A549 (cell line): ENCODE data around the gene RHO. TPM values are rescaled to one million over a fixed set of nuclear protein-coding genes. Genes with fewer than 3 reads are reported as not detected.

Experiments
- ATAC-seq, 2 experiments: fragments of 200-7000 bp in 1 of 2; fragments of >200 bp in 1 of 2; cut with Nextera tagmentation in 1 of 2; cut with Tn5 transposase in 1 of 2; 3 replicates each; pipeline versions ENCODE4 v1.8.0 to v1.9.1; 2018 to 2020; ENCODE audit warnings: mild to moderate bottlenecking in 1 of 2, moderate library complexity in 1 of 2
- CTCF ChIA-PET: fragments of 300-600 bp; sonication (Branson Sonifier 250); formaldehyde crosslinking; extraction: SDS; loops from one replicate; lab custom pipeline; 2021; ENCODE audit warnings: antibody characterized with exemption, inconsistent platforms; lab: Yijun Ruan, JAX
- POLR2A ChIA-PET: fragments of 350-600 bp; formaldehyde crosslinking; extraction: SDS; loops from one replicate; lab custom pipeline; 2021; ENCODE audit warnings: antibody characterized with exemption, inconsistent platforms; lab: Yijun Ruan, JAX
- DNase-seq, 2 experiments: peaks; one replicate each; pipeline versions ENCODE4 v3.0.0 to v3.0.0-alpha.2; 2011 to 2016; ENCODE audit warnings: low read depth in 1 of 2, low spot score in 1 of 2
- FAIRE-seq: peaks from 2 replicates; lab custom pipeline; 2011; peaks lifted over from hg19 to GRCh38; lab: Jason Lieb, UNC
- H3K27ac ChIP-seq, 2 experiments: fragments of >200 bp; sonication (Bioruptor Twin); formaldehyde crosslinking; 3 replicates each; pipeline ENCODE4 v1.5.1; 2016 to 2017
- H3K4me1 ChIP-seq: fragments of >200 bp; sonication (Bioruptor Twin); formaldehyde crosslinking; 3 replicates; pipeline ENCODE4 v1.6.1; 2016
- H3K4me2 ChIP-seq: fragments of >200 bp; sonication (Bioruptor Twin); formaldehyde crosslinking; 3 replicates; pipeline ENCODE4 v1.6.1; 2016
- H3K4me3 ChIP-seq: fragments of >200 bp; sonication (Bioruptor Twin); formaldehyde crosslinking; 3 replicates; pipeline ENCODE4 v1.5.1; 2016
- H3K9me3 ChIP-seq: fragments of >200 bp; sonication (Bioruptor Twin); formaldehyde crosslinking; 3 replicates; pipeline ENCODE4 v1.6.1; 2016
- CEBPB ChIP-seq, 2 experiments: fragments of >200 bp in 1 of 2; sonication (Bioruptor Twin) in 1 of 2; formaldehyde crosslinking in 1 of 2; IDR thresholded peaks; 2 replicates each; pipeline ENCODE4 v1.6.1; 2012 to 2016
- CHD2 ChIP-seq: fragments of 150-350 bp; IDR thresholded peaks from 2 replicates; pipeline ENCODE4 v1.6.1; 2014; ENCODE audit warnings: low read length; ENCODE audit not compliant: partially characterized antibody
- EP300 ChIP-seq, 2 experiments: fragments of >200 bp; sonication (Bioruptor Twin); formaldehyde crosslinking; IDR thresholded peaks; 2 replicates in 1 of 2; 3 replicates in 1 of 2; pipeline ENCODE4 v1.6.1; 2016 to 2017
- ESRRA ChIP-seq: fragments of 150-350 bp; IDR thresholded peaks from 2 replicates; pipeline ENCODE4 v1.6.1; 2014; ENCODE audit warnings: mild to moderate bottlenecking, low read length, borderline replicate concordance
- FOSB ChIP-seq: fragments of 250-450 bp; sonication (Bioruptor Pico); IDR thresholded peaks from 2 replicates; pipeline ENCODE4 v1.5.0; 2020; ENCODE audit warnings: mild to moderate bottlenecking, moderate library complexity
- FOSL2 ChIP-seq, 2 experiments: fragments of 450-650 bp in 1 of 2; fragments of >200 bp in 1 of 2; sonication (Bioruptor Twin) in 1 of 2; formaldehyde crosslinking; IDR thresholded peaks; 2 replicates each; pipeline versions ENCODE4 v1.5.0 to v1.6.1; 2016 to 2020; ENCODE audit warnings: mild to moderate bottlenecking in 1 of 2, moderate library complexity in 1 of 2
- FOXS1 ChIP-seq: fragments of 250-450 bp; sonication (Bioruptor Pico); IDR thresholded peaks from 2 replicates; pipeline ENCODE4 v1.5.0; 2020; ENCODE audit warnings: mild to moderate bottlenecking, moderate library complexity
- HMGXB4 ChIP-seq: fragments of 250-450 bp; sonication (Bioruptor Pico); IDR thresholded peaks from 2 replicates; pipeline ENCODE4 v1.5.0; 2021; ENCODE audit warnings: mild to moderate bottlenecking, moderate library complexity, borderline replicate concordance
- HOXB13 ChIP-seq: fragments of 250-450 bp; sonication (Bioruptor Pico); IDR thresholded peaks from 2 replicates; pipeline ENCODE4 v1.5.0; 2020; ENCODE audit warnings: low read depth, mild to moderate bottlenecking, moderate library complexity
- JUN ChIP-seq, 2 experiments: fragments of >200 bp; sonication (Bioruptor Twin); formaldehyde crosslinking; IDR thresholded peaks; 2 replicates in 1 of 2; 3 replicates in 1 of 2; pipeline ENCODE4 v1.6.1; 2016 to 2017
- JUNB ChIP-seq: fragments of >200 bp; sonication (Bioruptor Twin); formaldehyde crosslinking; IDR thresholded peaks from 2 replicates; pipeline ENCODE4 v1.6.1; 2016
- KDM1A ChIP-seq: fragments of 200-600 bp; sonication (generic); IDR thresholded peaks from 2 replicates; pipeline ENCODE4 v1.6.1; 2016; ENCODE audit warnings: low read depth, mild to moderate bottlenecking
- KDM5A ChIP-seq: fragments of 200-600 bp; sonication (generic); IDR thresholded peaks from 2 replicates; pipeline ENCODE4 v1.6.1; 2016; ENCODE audit warnings: antibody characterized with exemption, mild to moderate bottlenecking
- MAX ChIP-seq: IDR thresholded peaks from 2 replicates; pipeline ENCODE4 v1.6.1; 2012
- MYC ChIP-seq: IDR thresholded peaks from 2 replicates; pipeline ENCODE4 v1.6.1; 2012; ENCODE audit warnings: mild to moderate bottlenecking, inconsistent platforms, low read length, improper control_type of control experiment, borderline replicate concordance
- NR3C1 ChIP-seq: fragments of >200 bp; sonication (Bioruptor Twin); formaldehyde crosslinking; IDR thresholded peaks from 3 replicates; pipeline ENCODE4 v1.6.1; 2017
- PBX3 ChIP-seq: IDR thresholded peaks from 2 replicates; pipeline ENCODE4 v1.6.1; 2012
- PHF8 ChIP-seq: fragments of 200-600 bp; sonication (generic); IDR thresholded peaks from 2 replicates; pipeline ENCODE4 v1.6.1; 2016; ENCODE audit warnings: low read depth, mild to moderate bottlenecking, antibody characterized with exemption, moderate library complexity, borderline replicate concordance
- RCOR1 ChIP-seq: fragments of 150-350 bp; IDR thresholded peaks from 2 replicates; pipeline ENCODE4 v1.6.1; 2014; ENCODE audit warnings: antibody characterized with exemption, low read length, low read depth
- REST ChIP-seq: fragments of 200-600 bp; sonication (generic); IDR thresholded peaks from 2 replicates; pipeline ENCODE4 v1.6.1; 2016; ENCODE audit warnings: antibody characterized with exemption, mild to moderate bottlenecking, moderate library complexity
- RFX5 ChIP-seq: fragments of 450-650 bp; IDR thresholded peaks from 2 replicates; pipeline ENCODE4 v1.7.1; 2014; ENCODE audit warnings: antibody characterized with exemption, mild to moderate bottlenecking, moderate library complexity
- SMC3 ChIP-seq: fragments of >200 bp; sonication (Bioruptor Twin); formaldehyde crosslinking; IDR thresholded peaks from 3 replicates; pipeline ENCODE4 v1.6.1; 2018; ENCODE audit warnings: inconsistent platforms
- SREBF2 ChIP-seq: fragments of 450-650 bp; IDR thresholded peaks from 2 replicates; pipeline ENCODE4 v1.6.1; 2014; ENCODE audit warnings: mild to moderate bottlenecking, moderate library complexity
- TFCP2L1 ChIP-seq: fragments of 250-450 bp; sonication (Bioruptor Pico); IDR thresholded peaks from 2 replicates; pipeline ENCODE4 v1.5.0; 2021; ENCODE audit warnings: mild to moderate bottlenecking
- USF2 ChIP-seq: fragments of 450-650 bp; IDR thresholded peaks from 2 replicates; pipeline ENCODE4 v1.6.1; 2014; ENCODE audit warnings: antibody characterized with exemption
- WGBS: methylation state at CpG from one replicate; pipeline ENCODE4 v1.1.6; 2017; ENCODE audit errors: missing lambda C conversion rate; 5-methylcytosine and 5-hydroxymethylcytosine counted together
- polyA plus RNA-seq, 4 experiments: library from polyadenylated mRNA; depleted of rRNA in 3 of 4; stranded (reverse); fragments of >200 nt; fragmentation: RNase III in 1 of 4; extraction: RNeasy Plus Mini Kit Qiagen cat#74134 plus additional on column Dnase treatment in 1 of 4; gene quantifications; 2 replicates in 3 of 4; 3 replicates in 1 of 4; pipeline ENCODE4 v1.2.3, GENCODE V29; 2011 to 2017

The RHO gene
- polyA plus RNA-seq, 2 of the 4 experiments (the other 2 are of a cell fraction) = 0.04 TPM; not detected in 1

GRCh38 chr3:129522953-129523352, 5.5 kb upstream of the RHO start:
- DNase-seq (no peak), FAIRE-seq (no peak), ATAC-seq (no peak)
- WGBS = 64% methylated on average over 2 of the region's 5 CpGs
- Histone ChIP-seq H3K4me2 (no peak overlapping the region), H3K9me3 (no peaks in the 10 kb centered on the region), H3K4me3 (no peak overlapping the region), H3K4me1 (no peaks in the 10 kb centered on the region), H3K27ac (no peak overlapping the region)
- CTCF ChIA-PET = interaction anchor here (1.6 kb wide), 1 partner anchor 32 kb away, joined by 3 read pairs; no protein-coding TSS in a partner anchor
- POLR2A ChIA-PET = no interaction called here
- TF ChIP-seq RCOR1 (no peak), CHD2 (no peak), FOSB (CRISPR knock-in tag) (no peak), SMC3 (no peak), RFX5 (no peak), PHF8 (no peak), NR3C1 (no peak), FOXS1 (no peak), HMGXB4 (CRISPR knock-in tag) (no peak), PBX3 (no peak)
- TF ChIP-seq, all 56 proteins: peak for 0

GRCh38 chr3:129524081-129524480, 4.4 kb upstream of the RHO start:
- DNase-seq = no peak
- no peak for ATAC-seq
- ChIA-PET POLR2A (no interaction called here), CTCF (interaction anchor here (0.6 kb wide), 1 partner anchor 468 kb away, joined by 3 read pairs; no protein-coding TSS in a partner anchor)
- Histone ChIP-seq H3K27ac (no peak overlapping the region), H3K4me3 (no peak overlapping the region), H3K4me2 (no peak overlapping the region), H3K4me1 (no peaks in the 10 kb centered on the region), H3K9me3 (no peaks in the 10 kb centered on the region)
- 88% methylated on average over 4 of the region's 4 CpGs for WGBS
- no peak for TF ChIP-seq CEBPB (IDR thresholded peaks at IDR 0.05)
- no peak for TF ChIP-seq JUNB
- TF ChIP-seq FOXS1 = no peak
- TF ChIP-seq JUN (IDR thresholded peaks at IDR 0.05) = no peak
- TF ChIP-seq RFX5 = no peak
- no peak for TF ChIP-seq ESRRA
- no peak for TF ChIP-seq SREBF2
- TF ChIP-seq HOXB13 (CRISPR knock-in tag) = no peak
- no peak for TF ChIP-seq FOSB (CRISPR knock-in tag)
- no peak for TF ChIP-seq KDM1A
- no peak for TF ChIP-seq EP300 (IDR thresholded peaks at IDR 0.05)
- TF ChIP-seq TFCP2L1 = no peak
- no peak for TF ChIP-seq KDM5A
- TF ChIP-seq MYC = no peak
- no peak for TF ChIP-seq REST
- TF ChIP-seq USF2 = no peak
- no peak for TF ChIP-seq FOSL2 (IDR thresholded peaks at IDR 0.05)
- no peak for TF ChIP-seq FOSL2 (CRISPR knock-in tag; IDR thresholded peaks at IDR 0.05)
- no peak for TF ChIP-seq MAX
- no peak for FAIRE-seq
